GM19025 (cell line): ENCODE results near the gene TBXAS1.
A peak's percentile ranks its signal among the peaks of the same experiment; 100 is the strongest.
"Not testable (repeated sequence)": the region's sequence is repeated elsewhere in the genome, so short reads cannot be mapped to it uniquely, and the experiment has no call there.

Source experiments
- ATAC-seq: cut with Tn5 transposase; IDR thresholded peaks from one replicate; pipeline ENCODE4 v1.9.1; 2021; ENCODE audit warnings: mild to moderate bottlenecking, low read depth, moderate library complexity; ENCODE audit not compliant: unreplicated experiment

The TBXAS1 gene

DNA sequence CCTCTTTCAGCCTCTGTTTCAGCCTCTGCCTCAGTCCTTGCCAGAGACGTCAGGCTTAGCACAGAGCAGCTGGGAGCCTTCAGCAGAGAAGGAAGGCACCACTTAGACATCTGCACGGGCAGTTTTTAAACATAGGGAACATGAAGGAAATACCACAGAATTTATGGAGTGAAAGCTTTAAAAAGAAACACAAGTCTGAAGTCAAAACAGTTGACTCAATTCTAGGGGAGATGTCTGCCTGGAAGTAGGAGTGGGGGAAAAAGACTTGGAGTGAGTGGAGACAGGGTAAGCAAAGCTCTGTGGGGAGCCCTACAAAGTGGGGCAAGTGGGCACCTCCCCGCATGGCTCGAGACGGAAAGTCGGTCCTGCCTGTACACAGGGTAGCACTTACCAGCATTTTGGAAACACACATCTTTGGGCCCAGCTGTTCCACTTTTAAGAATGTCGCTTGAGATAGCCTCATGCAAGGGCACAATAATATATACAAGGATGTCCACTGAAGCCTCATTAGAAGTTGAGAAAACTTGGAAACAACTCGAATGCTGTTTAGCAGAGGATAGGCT lies 5.0 kb upstream of the TBXAS1 start:
- ATAC-seq: no peak

DNA sequence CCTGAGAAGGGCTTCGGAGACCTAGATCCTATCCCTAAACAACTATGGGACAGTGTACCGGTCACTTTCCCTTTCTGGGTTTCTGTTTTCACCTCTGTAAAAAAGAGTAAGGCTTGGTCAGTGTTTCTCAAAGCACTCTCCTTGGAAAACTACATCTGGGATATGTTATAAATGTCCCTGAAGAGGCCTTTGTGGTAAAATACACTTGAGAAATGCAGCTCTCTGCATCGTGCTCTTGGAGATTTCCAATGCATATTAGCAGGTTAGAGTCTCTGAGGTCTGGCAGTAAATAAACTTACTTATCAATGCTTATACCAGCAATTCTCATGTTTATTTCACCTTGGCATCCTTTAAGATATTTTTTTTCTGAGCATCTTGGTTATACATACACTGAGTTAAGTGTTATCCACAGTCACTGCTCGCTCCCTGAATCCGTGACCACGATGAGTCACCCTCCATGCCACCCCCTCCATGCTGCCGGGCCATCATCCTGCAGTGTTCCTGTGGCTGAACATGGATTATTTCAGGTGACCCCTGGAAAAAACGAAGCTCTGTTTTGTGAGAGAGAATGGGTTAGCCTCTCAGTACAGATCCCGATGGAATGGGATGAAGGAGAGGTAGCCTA lies 3.3 kb upstream of the TBXAS1 start:
- no peak for ATAC-seq

DNA sequence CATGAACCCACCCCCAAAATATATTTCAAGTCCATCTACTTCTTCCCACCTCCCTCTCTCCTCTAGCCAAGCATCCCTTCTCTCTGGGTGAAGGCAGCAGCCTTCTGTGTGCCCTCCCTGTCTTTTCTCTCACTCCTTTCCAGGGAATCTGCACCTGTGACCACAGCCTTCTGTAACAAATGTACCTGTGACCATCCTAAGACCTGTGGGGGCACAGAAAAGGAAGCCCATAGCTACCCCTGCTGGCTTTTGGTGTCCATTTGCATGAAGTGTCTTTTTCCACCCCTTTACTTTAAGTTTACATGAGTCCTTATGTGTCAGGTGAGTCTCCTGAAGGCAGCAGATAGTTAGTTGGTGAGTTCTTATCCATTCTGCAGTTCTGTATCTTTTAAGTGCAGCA lies 2.0 kb upstream of the TBXAS1 start:
- no peak for ATAC-seq

DNA sequence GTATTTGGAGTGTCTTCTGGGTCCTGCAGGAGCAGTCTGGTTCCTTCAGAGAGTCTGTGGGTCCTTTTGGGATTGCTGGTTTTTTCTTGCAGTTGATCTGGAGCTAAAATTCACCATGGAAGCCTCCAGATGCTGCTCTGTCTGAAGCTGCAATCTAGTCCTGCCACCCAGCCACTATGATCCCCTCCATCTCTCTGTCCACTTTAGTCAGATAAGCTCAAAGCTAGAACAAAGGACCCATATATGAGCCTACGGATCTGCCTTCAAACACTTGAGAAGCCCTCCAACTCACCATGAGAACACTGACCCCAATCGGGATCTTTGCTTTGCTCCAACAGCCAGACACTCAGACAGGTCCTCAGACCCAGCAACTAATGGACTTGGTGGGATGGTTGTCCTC lies 618 bp upstream of the TBXAS1 start:
- ATAC-seq: no peak

DNA sequence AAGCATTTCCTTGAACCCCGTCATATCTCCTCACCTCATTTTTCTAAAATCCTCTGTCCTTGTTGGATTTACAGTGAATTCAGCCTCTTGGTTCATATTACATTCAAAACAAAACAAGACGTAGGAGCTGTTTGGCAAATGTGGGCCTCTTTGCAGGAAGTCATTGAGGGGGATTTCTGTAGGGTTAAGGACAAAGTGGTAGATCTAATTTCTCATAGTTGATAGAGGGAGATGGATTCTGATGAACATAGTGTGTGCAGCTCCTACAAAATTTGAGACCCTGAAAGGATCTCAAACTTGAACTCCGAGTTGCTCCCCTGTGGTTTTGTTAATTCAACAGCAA lies 682 bp downstream of the TBXAS1 start:
- ATAC-seq: peak; percentile 23

DNA sequence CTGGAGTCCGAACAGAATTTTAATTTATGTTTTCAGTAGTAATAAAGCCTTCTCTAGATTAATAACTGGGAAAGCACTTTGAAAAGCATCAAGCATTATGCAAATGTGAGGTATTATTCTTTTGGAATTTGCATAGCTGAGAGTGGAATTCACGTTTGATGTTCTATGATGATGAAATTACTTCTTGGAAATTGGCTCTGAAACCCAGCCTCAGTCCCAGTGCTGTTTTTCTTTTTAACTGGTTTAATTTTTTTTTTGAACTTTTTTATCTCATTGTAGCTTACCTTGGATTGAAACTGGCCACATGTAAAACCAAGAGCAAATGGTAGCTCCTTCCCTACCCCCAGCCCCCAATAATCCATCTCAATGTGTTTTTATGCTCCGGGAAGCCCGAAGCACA lies 1.2 kb downstream of the TBXAS1 start:
- ATAC-seq: no peak

DNA sequence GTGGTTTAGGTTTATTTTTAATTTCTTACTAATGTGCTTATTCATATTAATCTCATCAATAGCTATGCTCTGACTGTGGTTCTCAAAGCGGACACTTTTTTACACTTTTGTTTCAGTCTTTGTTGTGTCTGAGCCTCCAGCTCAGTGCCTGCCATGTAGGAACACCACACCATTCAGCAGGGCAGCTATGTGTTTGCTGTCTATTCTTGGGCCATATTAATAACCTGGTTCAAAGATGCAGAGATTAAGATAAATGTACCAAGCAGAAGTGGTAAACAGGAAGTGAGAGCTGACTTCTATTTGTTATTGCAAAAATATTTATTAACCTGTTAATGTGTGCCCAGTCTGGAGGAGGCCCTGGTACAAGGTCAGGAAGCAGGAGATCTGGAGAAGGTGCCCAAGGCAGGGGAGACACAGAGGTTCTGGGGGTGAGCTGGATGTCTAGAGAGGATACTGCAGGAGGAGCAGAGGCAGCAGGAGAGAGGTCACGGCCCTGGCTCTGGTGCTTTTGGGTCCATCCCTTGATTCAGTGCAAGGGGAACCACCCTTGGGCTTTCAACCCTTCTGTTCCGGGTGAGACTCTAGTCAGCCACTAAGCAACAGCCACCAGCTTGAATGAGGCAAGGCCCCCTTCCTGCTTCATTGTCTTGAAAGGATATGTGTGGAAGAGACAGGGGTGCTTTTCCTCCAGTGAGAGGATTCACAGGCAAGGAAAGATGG lies 1.9 kb downstream of the TBXAS1 start:
- peak; percentile 51 for ATAC-seq

DNA sequence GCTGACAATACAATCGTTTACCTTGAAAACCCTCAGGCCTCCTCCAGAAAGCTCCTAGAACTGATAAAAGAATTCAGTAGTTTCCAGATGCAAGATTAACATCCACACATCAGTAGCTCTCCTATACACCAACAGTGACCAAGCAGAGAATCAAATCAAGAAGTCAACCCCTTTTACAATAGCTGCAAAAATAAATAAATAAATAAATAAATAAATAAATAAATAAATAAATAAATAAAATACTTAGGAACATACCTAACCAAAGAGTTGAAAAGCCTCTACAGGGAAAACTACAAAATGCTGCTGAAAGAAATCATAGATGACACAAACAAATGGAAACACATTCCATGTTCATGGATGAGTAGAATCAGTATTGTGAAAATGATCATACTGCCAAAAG lies 6.8 kb downstream of the TBXAS1 start:
- not testable (repeated sequence) for ATAC-seq

DNA sequence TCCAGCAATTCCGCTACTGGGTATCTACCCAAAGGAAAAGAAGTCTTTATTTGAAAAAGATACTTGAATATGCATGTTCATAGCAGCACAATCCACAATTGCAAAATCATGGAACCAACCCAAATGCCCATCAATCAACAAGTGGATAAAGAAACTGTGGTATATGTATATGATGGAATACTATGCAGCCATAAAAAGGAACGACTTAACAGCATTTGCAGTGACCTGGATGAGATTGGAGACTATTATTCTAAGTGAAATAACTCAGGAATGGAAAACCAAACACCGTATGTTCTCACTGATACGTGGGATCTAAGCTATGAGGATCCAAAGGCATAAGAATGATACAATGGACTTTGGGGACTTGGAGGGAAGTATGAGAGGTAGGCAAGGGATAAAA lies 8.2 kb downstream of the TBXAS1 start:
- ATAC-seq: not testable (repeated sequence)

DNA sequence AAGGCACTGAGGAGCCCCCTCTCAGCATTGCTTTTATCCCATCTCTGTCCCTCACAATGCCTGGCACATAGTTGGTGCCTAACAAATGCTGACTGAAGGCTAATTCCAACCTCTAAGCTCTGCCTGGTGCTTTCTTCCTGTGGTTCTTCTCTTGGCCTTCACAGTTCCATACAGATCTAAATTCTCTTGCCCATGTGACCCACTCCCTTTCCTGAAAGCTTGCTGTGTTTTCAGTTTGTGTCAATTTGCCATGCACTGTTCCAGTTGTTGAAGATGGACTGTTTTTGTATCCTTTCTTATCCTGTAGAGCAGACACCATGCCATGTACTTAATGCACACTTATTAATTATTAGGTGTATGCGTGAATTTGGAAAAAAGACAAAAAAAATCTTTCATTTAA lies 9.2 kb downstream of the TBXAS1 start:
- ATAC-seq: no peak

DNA sequence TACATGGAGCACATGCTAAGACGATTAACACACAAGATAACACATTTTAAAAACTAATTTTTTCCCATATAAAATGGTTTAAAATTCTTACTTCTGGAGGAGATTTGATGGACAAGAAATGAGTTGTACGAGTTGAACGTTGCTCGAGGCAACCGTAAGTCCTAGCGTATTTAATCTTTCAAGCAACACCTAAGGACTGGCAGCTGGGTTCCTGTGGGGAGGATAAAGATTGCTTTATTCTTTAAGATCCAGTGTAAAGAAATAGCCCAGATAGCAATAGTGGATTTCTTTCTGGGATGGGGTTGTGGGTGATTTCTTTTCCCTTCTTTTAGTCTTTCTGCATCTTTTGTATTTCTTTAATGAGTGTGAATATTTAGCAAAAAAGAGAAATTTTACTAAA lies 9.8 kb downstream of the TBXAS1 start:
- no peak for ATAC-seq

DNA sequence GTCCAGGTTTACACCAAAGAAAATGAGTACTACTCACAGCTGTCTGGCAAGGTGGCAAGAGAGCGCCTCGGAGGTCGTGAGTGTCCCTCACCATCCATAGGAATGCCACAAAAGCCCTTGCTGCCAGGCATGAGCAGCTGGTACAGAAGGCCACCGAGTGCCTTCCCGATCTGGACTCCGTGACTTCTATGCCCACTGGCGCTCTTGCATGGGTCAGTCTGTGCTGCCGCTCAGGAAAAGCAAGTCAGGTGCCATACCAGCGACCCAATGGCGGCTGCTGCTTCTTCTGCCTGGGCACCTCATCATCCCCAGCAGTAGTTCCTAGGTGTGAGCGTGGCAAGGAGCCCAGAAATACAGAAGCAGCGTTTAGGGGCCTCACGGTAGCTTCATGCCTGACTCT lies 11.7 kb downstream of the TBXAS1 start:
- ATAC-seq: no peak

DNA sequence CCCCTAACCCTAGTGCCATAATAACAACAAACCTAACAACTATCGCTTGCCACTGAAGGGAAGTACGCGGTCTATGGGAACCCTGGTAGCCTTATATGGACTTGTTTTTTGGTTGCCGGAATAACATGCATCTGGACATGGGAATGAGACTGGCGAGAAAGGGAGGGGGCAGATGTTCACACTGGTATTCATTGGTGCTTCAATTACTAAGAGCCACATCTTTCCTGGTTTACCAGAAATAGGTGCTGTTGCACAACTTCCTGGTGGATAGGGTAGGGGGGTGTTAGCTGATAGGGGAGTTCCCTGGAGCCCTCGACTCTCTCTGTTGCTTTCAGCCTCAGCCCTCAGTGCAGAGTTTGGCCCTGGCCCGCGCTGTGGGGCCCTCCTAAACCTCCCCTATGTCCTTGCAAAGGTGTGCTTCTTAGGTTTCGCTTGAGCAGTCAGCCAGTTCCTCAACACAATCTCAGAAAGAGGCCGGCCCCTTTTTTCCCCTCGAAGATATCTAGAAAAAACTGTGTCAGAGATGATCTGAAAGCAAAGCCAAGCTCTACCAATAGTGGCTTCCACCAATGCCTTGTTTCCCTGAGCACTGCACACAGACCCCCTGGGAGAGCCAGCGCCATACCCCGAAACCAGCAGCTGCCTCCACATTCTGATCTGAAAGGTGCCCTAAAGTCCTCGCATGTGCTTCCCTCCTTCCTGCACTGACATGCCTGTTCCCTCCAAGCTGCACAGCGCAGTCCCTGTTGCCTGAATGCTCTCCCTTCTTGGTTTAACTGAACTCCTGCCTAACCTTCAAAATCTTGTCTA lies 13.5 kb downstream of the TBXAS1 start:
- no peak for ATAC-seq

DNA sequence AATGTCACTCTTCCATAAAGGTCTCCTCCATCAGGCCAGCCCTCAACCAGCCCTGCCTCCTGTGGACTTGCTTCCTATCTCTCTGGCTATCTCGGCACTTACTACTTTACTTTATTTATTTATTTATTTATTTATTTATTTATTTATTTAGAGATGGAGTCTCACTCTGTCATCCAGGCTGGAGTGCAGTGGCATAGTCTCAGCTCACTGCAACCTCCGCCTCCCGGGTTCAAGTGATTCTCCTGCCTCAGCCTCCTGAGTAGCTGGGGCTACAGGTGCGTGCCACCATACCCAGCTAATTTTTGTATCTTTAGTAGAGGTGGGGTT lies 14.1 kb downstream of the TBXAS1 start:
- not testable (repeated sequence) for ATAC-seq

DNA sequence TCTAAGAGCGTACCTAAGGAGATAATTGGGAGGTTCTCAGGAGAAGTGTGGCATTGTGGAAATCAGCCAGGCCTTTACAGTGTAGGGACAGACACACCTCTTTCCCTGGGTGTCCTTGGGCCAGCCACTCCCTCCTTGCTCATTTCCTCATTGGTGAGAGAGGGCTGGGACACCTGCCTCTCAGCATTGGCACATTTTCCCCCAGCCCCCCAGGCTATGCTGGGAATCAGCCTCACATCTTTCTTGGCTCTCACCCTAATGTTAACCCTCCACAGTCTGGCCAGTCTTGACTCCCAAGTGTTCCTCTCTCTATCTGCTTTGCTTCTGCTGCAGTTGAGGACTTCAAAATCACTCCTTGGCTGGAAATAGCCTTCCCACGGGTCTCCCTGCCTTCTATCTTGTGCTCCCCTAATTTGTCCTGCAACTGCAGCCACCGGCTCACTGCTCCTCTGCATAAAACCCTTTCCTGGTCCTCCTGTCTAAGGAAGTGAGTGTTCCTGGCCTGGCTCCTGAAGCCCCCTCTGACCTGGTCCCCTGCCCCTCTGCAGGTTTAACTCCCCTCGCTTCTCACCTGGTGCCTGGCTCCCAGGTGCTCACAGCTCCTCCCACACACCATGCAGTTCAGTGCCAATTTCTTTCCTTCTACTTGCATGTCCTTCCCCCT lies 15.8 kb downstream of the TBXAS1 start:
- ATAC-seq: no peak

DNA sequence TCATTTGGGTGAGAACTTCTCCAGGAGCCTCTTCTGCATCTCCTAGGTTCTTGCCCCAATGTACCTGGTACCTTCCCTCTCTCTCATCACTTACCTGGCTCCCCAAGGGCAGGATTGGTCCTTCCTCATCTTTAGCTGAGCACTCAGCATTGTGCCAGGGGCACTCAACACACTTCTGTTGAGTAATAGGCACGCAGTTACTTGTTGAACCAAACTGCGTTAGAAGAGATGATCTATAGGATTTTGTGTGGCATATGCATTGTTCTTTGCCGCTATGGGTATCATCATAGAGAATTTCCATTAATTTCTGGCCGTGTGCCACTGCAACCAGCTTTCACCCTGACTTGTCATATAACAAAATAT lies 16.4 kb downstream of the TBXAS1 start:
- no peak for ATAC-seq

DNA sequence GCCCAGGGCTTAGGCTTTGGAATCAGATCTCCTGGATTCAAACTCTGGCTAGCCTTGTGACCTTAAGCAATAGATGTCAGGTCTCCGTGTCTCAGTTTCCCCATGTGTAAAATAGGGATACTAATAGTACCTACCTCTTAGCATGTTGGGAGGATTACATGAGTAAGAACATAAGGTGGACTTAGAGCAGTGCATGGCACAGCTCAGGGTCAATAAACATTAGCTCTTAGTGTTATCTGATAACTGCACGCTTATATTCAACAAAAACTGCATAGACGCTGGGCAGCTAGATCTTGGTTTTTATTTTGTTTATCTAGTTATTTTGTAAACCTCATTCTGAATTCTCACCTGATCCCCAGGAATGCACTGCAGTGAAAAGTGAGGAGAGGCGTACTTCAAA lies 17.2 kb downstream of the TBXAS1 start:
- no peak for ATAC-seq

DNA sequence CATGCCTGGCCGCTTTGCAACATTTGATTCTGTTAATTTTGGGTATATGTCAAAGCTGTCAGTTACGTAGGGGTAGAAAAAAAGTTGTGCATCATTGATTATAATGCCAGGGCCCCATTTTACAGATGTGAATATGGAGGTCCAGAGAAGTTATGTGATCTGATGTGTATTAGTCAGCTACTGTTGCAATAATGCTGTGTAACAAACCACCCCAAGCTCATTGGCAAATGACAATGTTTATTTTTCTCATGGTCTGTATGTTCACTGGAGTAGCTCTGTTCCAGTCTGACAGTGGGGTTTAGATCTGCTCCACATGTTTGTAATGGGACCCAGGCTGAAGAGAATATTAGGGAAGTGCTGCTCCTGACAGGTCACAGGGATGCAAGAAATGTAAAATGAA lies 19.2 kb downstream of the TBXAS1 start:
- no peak for ATAC-seq

DNA sequence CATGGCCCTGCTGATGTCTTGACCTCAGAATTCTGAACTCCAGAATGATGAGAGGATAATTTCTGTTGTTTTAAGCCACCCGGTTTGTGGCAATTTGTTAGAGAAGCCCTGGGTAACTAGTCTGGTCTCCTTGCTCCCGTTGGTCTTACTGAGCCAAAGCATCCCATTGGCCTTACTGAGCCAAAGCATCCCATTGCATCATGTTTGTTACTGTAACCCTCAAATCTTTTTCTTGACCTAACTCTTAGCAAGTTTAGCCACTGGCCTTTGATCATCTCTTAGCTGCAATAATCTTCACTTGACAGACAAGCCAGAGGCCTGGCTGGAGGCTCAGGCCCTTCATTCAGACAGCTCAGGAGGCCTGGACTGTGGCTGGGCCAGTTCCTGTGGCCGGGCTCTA lies 21.8 kb downstream of the TBXAS1 start:
- no peak for ATAC-seq

DNA sequence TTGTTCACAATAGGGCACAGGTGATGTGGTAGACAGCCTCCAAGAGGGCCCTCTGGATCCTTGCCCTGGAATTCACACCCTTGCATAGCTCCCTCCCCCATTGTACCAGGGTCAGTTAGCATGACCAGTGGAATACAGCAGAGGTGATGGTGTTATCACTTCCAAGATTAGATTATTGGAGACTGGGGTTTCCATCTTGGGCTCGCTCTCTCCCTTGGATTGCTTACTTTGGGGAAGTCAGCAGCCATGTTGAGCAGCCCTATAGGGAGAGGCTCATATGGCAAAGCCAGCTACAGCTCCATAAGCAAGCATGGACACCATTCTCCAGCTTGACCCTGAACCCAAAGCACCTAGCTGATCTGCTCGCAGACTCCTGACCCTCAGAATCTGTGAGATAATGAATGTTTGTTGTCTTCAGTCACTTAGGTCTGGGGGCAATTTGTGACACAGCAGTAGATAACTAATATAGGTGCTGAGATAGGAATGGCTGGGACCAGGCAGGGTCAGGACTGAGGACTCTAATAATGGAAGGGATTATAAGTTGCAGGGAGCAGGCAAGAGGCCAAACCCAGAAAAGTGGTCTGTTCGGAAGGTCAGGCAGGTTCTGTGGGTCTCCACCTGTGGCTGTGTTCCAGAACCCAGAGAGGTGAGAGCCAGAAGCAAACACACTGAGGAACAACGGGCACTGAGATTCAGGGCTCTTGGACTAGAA lies 22.9 kb downstream of the TBXAS1 start:
- no peak for ATAC-seq

DNA sequence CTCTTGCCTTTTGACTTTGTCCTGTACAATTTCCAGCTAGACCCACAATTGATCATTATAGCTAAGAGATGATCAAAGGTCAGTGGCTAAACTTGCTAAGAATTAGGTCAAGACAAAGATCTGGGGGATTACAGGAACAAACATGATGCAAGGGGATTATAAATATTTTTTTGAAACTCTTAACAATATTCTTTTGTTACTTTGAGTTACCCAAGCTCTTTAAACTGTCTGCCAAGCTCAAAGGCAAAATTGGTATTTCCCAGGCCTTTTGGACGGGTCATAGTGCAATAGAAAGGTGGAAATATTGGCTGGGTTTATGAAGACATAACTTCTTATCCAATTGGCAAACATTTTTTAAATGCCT lies 23.4 kb downstream of the TBXAS1 start:
- ATAC-seq: no peak
